GM12878 (cell line): ENCODE data around the gene ADAMTS6.

Source experiments
- BRCA1 ChIP-seq: IDR thresholded peaks from 2 replicates; pipeline ENCODE4 v1.6.1; 2011; ENCODE audit warnings: low read depth, low read length, improper control_type of control experiment
- CREB1 ChIP-seq: IDR thresholded peaks from 2 replicates; pipeline ENCODE4 v1.6.1; 2012; ENCODE audit warnings: low read depth, mild to moderate bottlenecking, inconsistent platforms
- RCOR1 ChIP-seq: conservative IDR thresholded peaks from 2 replicates; pipeline ENCODE4 v1.6.1; 2012; ENCODE audit warnings: low read depth, low read length, improper control_type of control experiment

- TF ChIP-seq BRCA1: no peak
- TF ChIP-seq RCOR1: no peak
- TF ChIP-seq CREB1: no peak
These were observed 3.7 kb upstream of the ADAMTS6 start for GRCh38 chr5:65485405-65485804.
